WTC11 (cell line): ENCODE data around the gene SERPINA6. TPM values are rescaled to one million over a fixed set of nuclear protein-coding genes. Genes with fewer than 3 reads are reported as not detected.

Experiments used
- ATAC-seq: fragments of 200-7000 bp; cut with Tn5 transposase; 2 replicates; pipeline ENCODE4 v1.10.0; 2021; ENCODE audit warnings: mild to moderate bottlenecking, moderate library complexity
- CTCF ChIA-PET: fragments of 300-600 bp; sonication (Branson Sonifier 250); formaldehyde crosslinking; loops from one replicate; lab custom pipeline; 2021; ENCODE audit warnings: antibody characterized with exemption; lab: Charles Lee
- POLR2A ChIA-PET: fragments of 350-600 bp; sonication (Branson Sonifier 250); formaldehyde crosslinking; loops from one replicate; lab custom pipeline; 2021; ENCODE audit warnings: antibody characterized with exemption; lab: Charles Lee
- DNase-seq: peaks from one replicate; pipeline ENCODE4 v3.0.0; 2021; ENCODE audit warnings: low spot score
- H3K27ac Mint-ChIP-seq: 2 replicates; pipeline ENCODE4 v1.8.0; 2021; ENCODE audit warnings: mixed read lengths
- H3K27me3 Mint-ChIP-seq: 2 replicates; pipeline ENCODE4 v1.8.0; 2021; ENCODE audit warnings: low read depth, mild to moderate bottlenecking, moderate library complexity, mixed read lengths
- H3K36me3 Mint-ChIP-seq: 2 replicates; pipeline ENCODE4 v1.8.0; 2021; ENCODE audit warnings: mixed read lengths
- H3K4me1 Mint-ChIP-seq: 2 replicates; pipeline ENCODE4 v1.8.0; 2022; ENCODE audit warnings: mixed read lengths
- H3K4me3 Mint-ChIP-seq: 2 replicates; pipeline ENCODE4 v1.8.0; 2021; ENCODE audit warnings: mild to moderate bottlenecking, moderate library complexity, mixed read lengths
- H3K9me3 Mint-ChIP-seq: 2 replicates; pipeline ENCODE4 v1.8.0; 2021; ENCODE audit warnings: mixed read lengths
- CDX4 ChIP-seq: fragments of 250-450 bp; sonication (Bioruptor Pico); IDR thresholded peaks from 2 replicates; pipeline ENCODE4 v1.9.0; 2021; ENCODE audit warnings: moderate library complexity, mild to moderate bottlenecking, inconsistent platforms, borderline replicate concordance
- FOXK1 ChIP-seq: sonication (generic); formaldehyde crosslinking; IDR thresholded peaks from 2 replicates; pipeline ENCODE4 v1.8.0; 2022; ENCODE audit warnings: mild to moderate bottlenecking, moderate library complexity, missing genetic modification reagents
- GABPB1 ChIP-seq: sonication (generic); formaldehyde crosslinking; IDR thresholded peaks from 2 replicates; pipeline ENCODE4 v1.8.1; 2023; ENCODE audit warnings: mild to moderate bottlenecking, missing genetic modification reagents
- GTF2I ChIP-seq: fragments of 250-450 bp; sonication (Bioruptor Pico); conservative IDR thresholded peaks from 2 replicates; pipeline ENCODE4 v1.4.0; 2021; ENCODE audit warnings: mild to moderate bottlenecking
- JAZF1 ChIP-seq: fragments of 250-450 bp; sonication (Bioruptor Pico); IDR thresholded peaks from 2 replicates; pipeline ENCODE4 v1.9.0; 2021; ENCODE audit warnings: moderate library complexity, mild to moderate bottlenecking, inconsistent platforms
- JUN ChIP-seq: sonication (generic); formaldehyde crosslinking; IDR thresholded peaks from 2 replicates; pipeline ENCODE4 v1.8.0; 2023; ENCODE audit warnings: mild to moderate bottlenecking, missing genetic modification reagents
- KAT7 ChIP-seq: sonication (generic); formaldehyde crosslinking; IDR thresholded peaks from 2 replicates; pipeline ENCODE4 v1.8.1; 2023; ENCODE audit warnings: missing genetic modification reagents, mild to moderate bottlenecking, borderline replicate concordance
- NFATC4 ChIP-seq: fragments of 250-450 bp; sonication (Bioruptor Pico); IDR thresholded peaks from 2 replicates; pipeline ENCODE4 v1.9.0; 2021; ENCODE audit warnings: mild to moderate bottlenecking
- NR1H2 ChIP-seq: sonication (generic); formaldehyde crosslinking; IDR thresholded peaks from 2 replicates; pipeline ENCODE4 v1.9.0; 2021; ENCODE audit warnings: mild to moderate bottlenecking, moderate library complexity, missing genetic modification reagents
- OVOL2 ChIP-seq: fragments of 250-450 bp; sonication (Bioruptor Pico); IDR thresholded peaks from 2 replicates; pipeline ENCODE4 v1.9.0; 2021; ENCODE audit warnings: mild to moderate bottlenecking, borderline replicate concordance
- PRRX2 ChIP-seq: fragments of 250-450 bp; sonication (Bioruptor Pico); IDR thresholded peaks from 2 replicates; pipeline ENCODE4 v1.8.0; 2021; ENCODE audit warnings: mild to moderate bottlenecking
- SOX15 ChIP-seq: fragments of 250-450 bp; sonication (Bioruptor Pico); IDR thresholded peaks from 2 replicates; pipeline ENCODE4 v1.9.0; 2021; ENCODE audit warnings: mild to moderate bottlenecking
- USF1 ChIP-seq: sonication (generic); formaldehyde crosslinking; IDR thresholded peaks from 2 replicates; pipeline ENCODE4 v1.8.0; 2022; ENCODE audit warnings: mild to moderate bottlenecking, missing genetic modification reagents
- ZBTB21 ChIP-seq: sonication (generic); formaldehyde crosslinking; IDR thresholded peaks from 2 replicates; pipeline ENCODE4 v1.8.1; 2023; ENCODE audit warnings: mild to moderate bottlenecking, missing genetic modification reagents, borderline replicate concordance
- ZBTB43 ChIP-seq: sonication (generic); formaldehyde crosslinking; IDR thresholded peaks from 2 replicates; pipeline ENCODE4 v1.8.1; 2023; ENCODE audit warnings: mild to moderate bottlenecking, missing genetic modification reagents
- ZNF138 ChIP-seq: sonication (generic); formaldehyde crosslinking; conservative IDR thresholded peaks from 2 replicates; pipeline ENCODE4 v1.8.1; 2022; ENCODE audit warnings: mild to moderate bottlenecking, moderate library complexity, missing genetic modification reagents
- ZNF416 ChIP-seq: fragments of 250-450 bp; sonication (Bioruptor Pico); IDR thresholded peaks from 2 replicates; pipeline ENCODE4 v1.9.0; 2021; ENCODE audit warnings: mild to moderate bottlenecking, inconsistent platforms
- ZSCAN18 ChIP-seq: fragments of 250-450 bp; sonication (Bioruptor Pico); IDR thresholded peaks from 2 replicates; pipeline ENCODE4 v2.1.2; 2022; ENCODE audit warnings: mild to moderate bottlenecking, moderate library complexity
- total RNA-seq: library from RNA; stranded (reverse); gene quantifications from 3 replicates; pipeline ENCODE4 v1.2.3, GENCODE V29; 2021

SERPINA6 gene
- total RNA-seq, 1 experiment from 2014 or later = 0.15 TPM

- H3K27ac Mint-ChIP-seq = no peak overlapping the region
- POLR2A ChIA-PET = no interaction called here
- no peaks in the 10 kb centered on the region for H3K36me3 Mint-ChIP-seq
- CTCF ChIA-PET = interaction anchor here (0.6 kb wide), 1 partner anchor 371 kb away, joined by 4 read pairs; the partner anchor contains the start of gene CCDC197
- no peaks in the 10 kb centered on the region for H3K9me3 Mint-ChIP-seq
- no peak overlapping the region for H3K4me3 Mint-ChIP-seq
- H3K4me1 Mint-ChIP-seq = peaks cover 6% of the 10 kb centered on the region
- ATAC-seq (no peak), DNase-seq (no peak)
- no peaks in the 10 kb centered on the region for H3K27me3 Mint-ChIP-seq
- TF ChIP-seq ZNF138 (CRISPR knock-in tag) = no peak
- no peak for TF ChIP-seq FOXK1 (CRISPR knock-in tag)
- TF ChIP-seq ZBTB43 (CRISPR knock-in tag) = no peak
- TF ChIP-seq GTF2I (CRISPR knock-in tag) = no peak
- TF ChIP-seq KAT7 (CRISPR knock-in tag) = no peak
- TF ChIP-seq SOX15 (CRISPR knock-in tag) = no peak
- no peak for TF ChIP-seq ZSCAN18 (CRISPR knock-in tag)
- TF ChIP-seq JAZF1 = no peak
- TF ChIP-seq PRRX2 (CRISPR knock-in tag) = no peak
- no peak for TF ChIP-seq NFATC4 (CRISPR knock-in tag)
- TF ChIP-seq CDX4 (CRISPR knock-in tag) = no peak
- no peak for TF ChIP-seq GABPB1 (CRISPR knock-in tag)
Measured at GRCh38 chr14:94368243-94368590, 45.1 kb upstream of the SERPINA6 start.

GRCh38 chr14:94367347-94368242 lies 44.5 kb upstream of the SERPINA6 start:
- no peak for TF ChIP-seq OVOL2 (CRISPR knock-in tag)
- TF ChIP-seq NR1H2 (CRISPR knock-in tag) = no peak
- TF ChIP-seq SOX15 (CRISPR knock-in tag) = no peak
- no peak for TF ChIP-seq ZNF416 (CRISPR knock-in tag)
- TF ChIP-seq JUN (CRISPR knock-in tag) = no peak
- TF ChIP-seq ZBTB21 (CRISPR knock-in tag) = no peak
- no peak for TF ChIP-seq GABPB1 (CRISPR knock-in tag)
- TF ChIP-seq USF1 (CRISPR knock-in tag) = no peak
- TF ChIP-seq, all 79 proteins: peak for 0
- Mint-ChIP-seq H3K27ac (no peak overlapping the region), H3K9me3 (no peaks in the 10 kb centered on the region), H3K36me3 (no peaks in the 10 kb centered on the region), H3K4me3 (no peak overlapping the region), H3K4me1 (peaks cover 6% of the 10 kb centered on the region), H3K27me3 (no peaks in the 10 kb centered on the region)
- no peak for DNase-seq
- ATAC-seq = no peak
- ChIA-PET POLR2A (no interaction called here), CTCF (interaction anchor here (0.6 kb wide), 1 partner anchor 370 kb away, joined by 4 read pairs; the partner anchor contains the start of gene CCDC197)
